NT2/D1 (cell line): ENCODE data around the gene CSNK2A1.

Experiments used
- YY1 ChIP-seq: IDR thresholded peaks from 2 replicates; pipeline ENCODE4 v1.6.1; 2011; ENCODE audit not compliant: insufficient read length, insufficient read depth
- ZNF274 ChIP-seq: IDR thresholded peaks from 2 replicates; pipeline ENCODE4 v1.6.1; 2011; ENCODE audit warnings: mild to moderate bottlenecking, low read depth, low read length

GRCh38 chr20:460180-460579 lies 83.4 kb downstream of the CSNK2A1 start:
- no peak for TF ChIP-seq ZNF274
- TF ChIP-seq YY1: no peak
